Tibial nerve (tissue), 4 donors: Measurements from ENCODE around the gene SRPK2. TPM values are rescaled to one million over a fixed set of nuclear protein-coding genes. Genes with fewer than 3 reads are reported as not detected.
"Not testable (repeated sequence)": the region's sequence is repeated elsewhere in the genome, so short reads cannot be mapped to it uniquely, and the experiment has no call there.

ENCODE experiments used
- DNase-seq, 2 donors: peaks; one replicate each; pipeline ENCODE4 v3.0.0-alpha.2; 2019; ENCODE audit warnings: low spot score in 2 of 2
- H3K27ac ChIP-seq, 4 donors: fragments of 200-600 bp; sonication (generic) in 3 of 4; one replicate each; pipeline ENCODE4 v1.5.1; 2017 to 2019; ENCODE audit warnings: mild to moderate bottlenecking in 1 of 4
- H3K27me3 ChIP-seq, 2 donors: fragments of 200-600 bp; sonication (generic) in 1 of 2; one replicate each; pipeline versions ENCODE4 v1.5.1 to v1.6.0; 2017 to 2019
- H3K36me3 ChIP-seq, 3 donors: fragments of 200-600 bp; sonication (generic); one replicate each; pipeline ENCODE4 v1.5.1; 2018 to 2019
- H3K4me1 ChIP-seq, 4 donors: fragments of 200-600 bp; sonication (generic) in 3 of 4; one replicate each; pipeline ENCODE4 v1.5.1; 2017 to 2019
- H3K4me3 ChIP-seq, 4 donors: fragments of 200-600 bp; sonication (generic) in 3 of 4; one replicate each; pipeline ENCODE4 v1.5.1; 2017 to 2019; ENCODE audit warnings: mild to moderate bottlenecking in 1 of 4, moderate library complexity in 1 of 4
- H3K9me3 ChIP-seq, 4 donors: fragments of 200-600 bp; sonication (generic) in 3 of 4; one replicate each; pipeline ENCODE4 v1.5.1; 2017 to 2019
- EP300 ChIP-seq, 2 donors: sonication (generic); formaldehyde crosslinking; IDR thresholded peaks; one replicate each; pipeline ENCODE4 v1.6.1; 2017; ENCODE audit warnings: antibody characterized with exemption in 2 of 2, mild to moderate bottlenecking in 1 of 2
- POLR2A ChIP-seq, 2 donors: fragments of 450-650 bp; IDR thresholded peaks; one replicate each; pipeline ENCODE4 v1.6.1; 2017; ENCODE audit warnings: antibody characterized with exemption in 2 of 2, mild to moderate bottlenecking in 2 of 2, moderate library complexity in 2 of 2
- WGBS, 2 donors: methylation state at CpG; one replicate each; pipeline ENCODE4 v1.1.5; 2018; 5-methylcytosine and 5-hydroxymethylcytosine counted together
- total RNA-seq, 4 donors: library from RNA; depleted of rRNA; stranded (reverse); fragments of >200 nt; gene quantifications; one replicate each; pipeline ENCODE4 v1.1.0, GENCODE V29; 2016
- TF ChIP-seq, protein P1 (sequence below), 5 experiments: fragments of 200-600 bp in 3 of 5; fragments of 450-650 bp in 2 of 5; sonication (generic) in 3 of 5; IDR thresholded peaks; one replicate each; pipeline ENCODE4 v1.5.1; 2016 to 2019; ENCODE audit warnings: antibody characterized with exemption in 5 of 5, mild to moderate bottlenecking in 3 of 5, moderate library complexity in 2 of 5

Gene SRPK2
- 10 to 100 TPM; 54.1 to 94.4 (median 61.9) TPM for total RNA-seq

DNA sequence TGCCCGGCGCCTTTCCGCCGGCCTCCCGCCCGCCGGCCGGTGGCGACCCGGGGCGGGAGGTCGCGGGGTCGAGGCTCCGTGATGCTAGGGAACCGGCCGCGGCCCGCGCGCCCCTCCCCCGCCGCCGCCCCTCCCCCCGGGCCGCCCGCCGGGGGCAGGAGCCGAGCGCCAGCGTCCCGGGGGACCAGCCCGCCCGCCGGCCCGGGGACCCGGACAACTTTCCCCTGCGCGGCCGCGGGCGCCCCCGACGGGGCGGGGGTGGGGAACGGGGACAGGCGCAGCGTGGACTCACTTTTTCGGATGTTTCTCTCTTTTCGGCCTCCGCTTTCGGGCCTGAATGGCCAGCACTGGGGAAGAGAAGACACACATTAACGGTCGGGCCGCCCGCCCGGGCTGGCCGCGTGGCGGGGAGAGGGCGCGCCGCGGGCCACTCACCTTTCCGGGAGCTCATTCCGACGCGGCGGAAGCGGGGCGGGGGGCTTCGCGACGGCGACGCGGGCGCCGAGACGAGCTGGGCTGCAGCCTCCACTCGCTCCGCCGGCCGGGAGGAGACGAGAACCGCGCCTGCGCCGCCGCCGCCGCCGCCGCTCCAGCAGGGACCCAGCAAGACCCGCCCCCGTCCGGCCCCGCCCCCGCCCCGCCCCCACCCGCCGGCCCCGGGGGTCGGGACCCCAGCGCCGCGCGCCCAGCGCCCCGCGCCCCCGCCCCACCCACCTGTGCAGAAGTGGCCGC, at the start of gene SRPK2:
SRPK2 (minus strand) TSS at position 566 of the 732 bp plus-strand sequence.
- Histone ChIP-seq H3K36me3 (no peaks in the 10 kb centered on the region), H3K4me1 (peaks cover 0 to 17% (median 0%) of the 10 kb centered on the region in 4 donors), H3K27ac (peak within 1 kb of the TSS; percentile 66 to 88 (median 84)), H3K9me3 (no peaks in the 10 kb centered on the region), H3K4me3 (peak within 1 kb of the TSS; percentile 72 to 99 (median 98)), H3K27me3 (no peaks in the 10 kb centered on the region)
- DNase-seq: peak; percentile 38 to 40
- peak in 1 of 2 donors; percentile 63 for TF ChIP-seq POLR2A (IDR thresholded peaks at IDR 0.05)
- TF ChIP-seq, protein P1, sequence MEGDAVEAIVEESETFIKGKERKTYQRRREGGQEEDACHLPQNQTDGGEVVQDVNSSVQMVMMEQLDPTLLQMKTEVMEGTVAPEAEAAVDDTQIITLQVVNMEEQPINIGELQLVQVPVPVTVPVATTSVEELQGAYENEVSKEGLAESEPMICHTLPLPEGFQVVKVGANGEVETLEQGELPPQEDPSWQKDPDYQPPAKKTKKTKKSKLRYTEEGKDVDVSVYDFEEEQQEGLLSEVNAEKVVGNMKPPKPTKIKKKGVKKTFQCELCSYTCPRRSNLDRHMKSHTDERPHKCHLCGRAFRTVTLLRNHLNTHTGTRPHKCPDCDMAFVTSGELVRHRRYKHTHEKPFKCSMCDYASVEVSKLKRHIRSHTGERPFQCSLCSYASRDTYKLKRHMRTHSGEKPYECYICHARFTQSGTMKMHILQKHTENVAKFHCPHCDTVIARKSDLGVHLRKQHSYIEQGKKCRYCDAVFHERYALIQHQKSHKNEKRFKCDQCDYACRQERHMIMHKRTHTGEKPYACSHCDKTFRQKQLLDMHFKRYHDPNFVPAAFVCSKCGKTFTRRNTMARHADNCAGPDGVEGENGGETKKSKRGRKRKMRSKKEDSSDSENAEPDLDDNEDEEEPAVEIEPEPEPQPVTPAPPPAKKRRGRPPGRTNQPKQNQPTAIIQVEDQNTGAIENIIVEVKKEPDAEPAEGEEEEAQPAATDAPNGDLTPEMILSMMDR (IDR thresholded peaks at IDR 0.05): no peak
- 0% methylated on average over 39 to 45 of the region's 113 CpGs for WGBS, 2 donors

DNA sequence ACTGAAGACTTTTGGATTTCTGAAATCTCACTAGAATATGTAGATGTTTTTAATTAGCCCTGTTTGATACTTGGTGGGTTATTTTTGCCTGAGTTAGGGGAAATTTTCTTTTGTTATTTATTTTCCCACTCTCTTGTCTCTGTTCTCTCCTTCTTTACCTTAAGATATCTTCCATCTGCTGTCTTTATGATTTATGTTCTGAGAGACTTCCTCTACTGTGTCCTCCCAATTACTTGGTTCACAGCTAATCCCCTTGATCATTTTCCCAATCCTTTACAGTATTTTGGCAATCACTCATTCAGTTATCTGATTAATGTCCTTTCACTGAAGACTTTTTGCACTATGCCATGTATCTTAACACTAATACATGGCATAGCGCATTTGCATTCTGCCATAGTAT, 49.5 kb upstream of the SRPK2 start:
- TF ChIP-seq, protein P1 (IDR thresholded peaks at IDR 0.05): no peak
- TF ChIP-seq EP300 (IDR thresholded peaks at IDR 0.05) (no peak), POLR2A (IDR thresholded peaks at IDR 0.05) (no peak)

GRCh38 chr7:105437356-105437755, 48.6 kb upstream of the SRPK2 start:
- DNase-seq, H3K9me3 ChIP-seq, H3K4me3 ChIP-seq, H3K4me1 ChIP-seq, H3K27me3 ChIP-seq, H3K36me3 ChIP-seq, H3K27ac ChIP-seq: not testable (repeated sequence)
- 89% methylated on average over 6 of the region's 6 CpGs for WGBS, 2 donors

More for the DNA sequence above, 49.5 kb upstream of the SRPK2 start:
- no peak overlapping the region for H3K27ac ChIP-seq
- H3K4me1 ChIP-seq: peaks cover 0 to 3% (median 0%) of the 10 kb centered on the region in 4 donors
- H3K9me3 ChIP-seq: no peaks in the 10 kb centered on the region
- no peaks in the 10 kb centered on the region for H3K36me3 ChIP-seq
- no peaks in the 10 kb centered on the region for H3K27me3 ChIP-seq
- no peak for DNase-seq
- H3K4me3 ChIP-seq: no peak overlapping the region
- WGBS, 2 donors: 94 to 97% methylated on average over 1 of the region's 1 CpG

GRCh38 chr7:105429746-105430612, 41.3 kb upstream of the SRPK2 start:
- H3K4me3 ChIP-seq: no peak overlapping the region
- no peaks in the 10 kb centered on the region for H3K36me3 ChIP-seq
- peak in 1 of 2 donors; percentile 51 for DNase-seq
- no peaks in the 10 kb centered on the region for H3K27me3 ChIP-seq
- no peak overlapping the region for H3K27ac ChIP-seq
- TF ChIP-seq, protein P1 (IDR thresholded peaks at IDR 0.05): peak in 4 of 5 experiments; percentile 35 to 53 (median 41)
- TF ChIP-seq EP300 (IDR thresholded peaks at IDR 0.05): no peak
- WGBS, 2 donors: 59 to 68% methylated on average over 4 of the region's 4 CpGs
- peaks cover 0 to 7% (median 2%) of the 10 kb centered on the region in 4 donors for H3K4me1 ChIP-seq
- H3K9me3 ChIP-seq: no peaks in the 10 kb centered on the region

DNA sequence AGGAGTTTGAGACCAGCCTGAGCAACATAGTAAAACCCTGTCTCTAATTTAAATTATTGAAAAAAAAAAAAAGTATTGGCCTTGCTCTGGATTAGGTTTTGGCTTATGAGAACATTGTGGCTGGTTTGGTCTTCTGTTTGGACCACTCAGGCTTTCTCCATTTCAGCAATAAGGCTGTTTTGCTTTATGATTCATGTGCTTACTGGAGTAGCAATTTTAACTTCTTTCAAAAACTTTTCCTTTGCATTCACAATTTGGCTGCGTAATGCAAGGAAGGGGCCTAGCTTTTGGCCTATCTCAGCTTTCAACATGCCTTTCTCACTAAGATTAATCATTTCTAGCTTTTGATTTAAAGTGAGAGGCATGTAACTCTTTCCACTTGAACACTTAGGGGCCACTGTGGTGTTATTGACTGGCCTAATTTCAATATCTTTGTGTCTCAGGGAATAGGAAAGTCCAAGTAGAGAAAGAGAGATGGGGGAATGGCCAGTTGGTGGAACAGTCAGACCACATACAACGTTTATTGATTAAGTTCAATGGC, 38.0 kb upstream of the SRPK2 start:
- H3K9me3 ChIP-seq: no peaks in the 10 kb centered on the region
- peaks cover 0 to 7% (median 2%) of the 10 kb centered on the region in 4 donors for H3K4me1 ChIP-seq
- no peaks in the 10 kb centered on the region for H3K36me3 ChIP-seq
- no peak overlapping the region for H3K27ac ChIP-seq
- TF ChIP-seq EP300 (IDR thresholded peaks at IDR 0.05) (no peak), POLR2A (IDR thresholded peaks at IDR 0.05) (no peak)
- TF ChIP-seq, protein P1 (IDR thresholded peaks at IDR 0.05): no peak
- H3K4me3 ChIP-seq: no peak overlapping the region
- no peaks in the 10 kb centered on the region for H3K27me3 ChIP-seq
- no peak for DNase-seq
- WGBS, 2 donors: 82 to 85% methylated on average over 2 of the region's 2 CpGs
